IPS DF 6.9 (cell line): ENCODE measurements around the gene DIP2C.
"Not testable (repeated sequence)": the region's sequence is repeated elsewhere in the genome, so short reads cannot be mapped to it uniquely, and the experiment has no call there.

Experiments
- DNase-seq: peaks from one replicate; pipeline ENCODE4 v3.0.0-alpha.2; 2013; ENCODE audit warnings: low read depth, low spot score
- H3K27ac ChIP-seq: one replicate; pipeline ENCODE4 v1.5.1; 2013; ENCODE audit warnings: low read length, control low read depth
- H3K27me3 ChIP-seq: 2 replicates; pipeline ENCODE4 v1.6.1; 2013; ENCODE audit warnings: mild to moderate bottlenecking, low read length; ENCODE audit not compliant: control insufficient read depth, insufficient read depth
- H3K36me3 ChIP-seq: 2 replicates; pipeline ENCODE4 v1.6.1; 2013; ENCODE audit warnings: low read length; ENCODE audit not compliant: control insufficient read depth, insufficient read depth
- H3K4me1 ChIP-seq: 2 replicates; pipeline ENCODE4 v1.6.1; 2013; ENCODE audit warnings: low read length; ENCODE audit not compliant: control insufficient read depth, insufficient read depth
- H3K4me3 ChIP-seq: 2 replicates; pipeline ENCODE4 v1.5.1; 2013; ENCODE audit warnings: mild to moderate bottlenecking, low read length
- H3K9me3 ChIP-seq: 2 replicates; pipeline ENCODE4 v1.6.1; 2013; ENCODE audit warnings: low read length, inconsistent platforms; ENCODE audit not compliant: control insufficient read depth, insufficient read depth
- WGBS: extraction: QIAGEN DNeasy Blood & Tissue Kit; methylation state at CpG from one replicate; pipeline ENCODE4 v1.1.7; 2013; ENCODE audit warnings: mixed read lengths, missing lambda C conversion rate; ENCODE audit not compliant: insufficient read length, insufficient coverage; 5-methylcytosine and 5-hydroxymethylcytosine counted together

The DIP2C gene

DNA sequence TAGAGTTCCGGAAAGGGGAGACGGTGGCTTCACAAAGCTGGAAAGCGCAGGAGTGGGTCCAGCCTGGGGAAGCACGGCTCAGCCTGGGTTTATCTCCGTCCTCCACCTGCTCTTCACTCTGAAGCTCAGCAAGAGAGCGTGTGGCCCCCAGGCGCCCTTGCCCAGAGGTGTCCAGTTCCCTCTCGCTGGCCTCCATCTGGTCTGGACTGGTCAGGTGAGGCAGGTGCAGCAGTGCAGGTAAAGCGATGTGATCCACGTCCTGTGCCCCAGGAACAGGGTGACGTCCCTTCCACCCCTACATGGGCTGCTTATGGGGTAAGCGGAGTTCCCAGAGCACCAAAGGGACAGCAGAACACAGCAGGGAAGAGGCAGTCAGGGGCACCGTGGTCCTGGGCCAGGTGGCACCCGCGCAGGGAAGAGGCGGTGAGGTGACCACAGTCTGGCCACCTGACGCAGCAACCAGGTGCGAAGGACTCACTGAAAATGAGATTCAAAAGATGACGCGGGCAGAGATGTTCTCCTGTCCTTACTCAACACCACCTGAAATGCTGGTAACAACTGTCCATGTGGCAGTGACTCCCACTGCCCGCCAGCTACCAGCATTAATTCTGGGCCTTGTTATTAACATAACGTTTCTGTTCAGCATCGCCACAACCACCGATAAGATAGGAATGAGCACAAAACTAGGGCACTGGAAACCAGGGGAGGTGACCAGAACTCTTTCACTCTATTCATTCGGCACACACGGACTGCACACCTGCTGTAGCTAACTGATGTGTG is 33.0 kb upstream of the DIP2C start:
- no CpG with 5 or more reads among the region's 26 CpGs for WGBS
- no peak for DNase-seq
- Histone ChIP-seq H3K36me3 (no peaks in the 10 kb centered on the region), H3K9me3 (no peaks in the 10 kb centered on the region), H3K4me1 (no peaks in the 10 kb centered on the region), H3K4me3 (no peak overlapping the region), H3K27ac (no peak overlapping the region), H3K27me3 (no peaks in the 10 kb centered on the region)

DNA sequence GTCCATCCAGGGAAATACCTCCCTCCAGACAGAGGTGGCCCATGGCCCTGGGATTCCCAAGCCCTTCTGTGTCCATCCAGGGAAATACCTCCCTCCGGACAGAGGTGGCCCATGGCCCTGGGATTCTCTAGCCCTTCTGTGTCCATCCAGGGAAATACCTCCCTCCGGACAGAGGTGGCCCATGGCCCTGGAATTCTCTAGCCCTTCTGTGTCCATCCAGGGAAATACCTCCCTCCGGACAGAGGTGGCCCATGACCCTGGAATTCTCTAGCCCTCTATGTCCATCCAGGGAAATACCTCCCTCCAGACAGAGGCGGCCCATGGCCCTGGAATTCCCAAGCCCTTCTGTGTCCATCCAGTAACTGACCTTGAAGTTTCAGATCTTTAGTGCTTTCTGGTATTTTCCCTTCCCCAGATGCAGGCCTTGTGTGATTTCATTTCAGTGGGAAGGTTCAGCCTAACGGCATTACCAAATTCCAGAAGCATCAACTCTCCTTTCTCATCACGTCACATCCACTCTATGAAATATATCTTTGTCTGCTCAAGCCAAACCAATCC is 28.8 kb upstream of the DIP2C start:
- no peak for DNase-seq
- no peaks in the 10 kb centered on the region for H3K9me3 ChIP-seq
- H3K36me3 ChIP-seq, result no peaks in the 10 kb centered on the region
- H3K27ac ChIP-seq, result no peak overlapping the region
- H3K4me1 ChIP-seq, result no peaks in the 10 kb centered on the region
- no peaks in the 10 kb centered on the region for H3K27me3 ChIP-seq
- no peak overlapping the region for H3K4me3 ChIP-seq
- no CpG with 5 or more reads among the region's 6 CpGs for WGBS

DNA sequence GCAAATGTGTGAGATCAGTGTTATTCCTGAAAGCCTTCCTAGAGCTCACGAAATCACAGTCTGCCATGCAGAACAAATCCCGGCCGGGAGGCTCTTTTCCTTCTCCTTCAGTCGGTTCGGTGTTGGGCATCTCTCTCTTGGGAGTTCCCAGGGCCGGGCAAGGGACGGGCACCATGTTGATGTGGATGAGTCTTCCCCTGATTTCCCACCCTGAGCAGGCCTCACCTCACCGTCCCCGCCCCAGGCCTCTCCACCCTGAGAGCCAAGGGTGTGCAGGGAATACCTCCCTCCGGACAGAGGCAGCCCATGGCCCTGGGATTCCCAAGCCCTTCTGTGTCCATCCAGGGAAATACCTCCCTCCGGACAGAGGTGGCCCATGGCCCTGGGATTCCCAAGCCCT is 28.0 kb upstream of the DIP2C start:
- no peak for DNase-seq
- Histone ChIP-seq H3K36me3 (no peaks in the 10 kb centered on the region), H3K4me1 (no peaks in the 10 kb centered on the region), H3K4me3 (no peak overlapping the region), H3K27ac (no peak overlapping the region), H3K27me3 (no peaks in the 10 kb centered on the region), H3K9me3 (no peaks in the 10 kb centered on the region)
- no CpG with 5 or more reads among the region's 11 CpGs for WGBS

DNA sequence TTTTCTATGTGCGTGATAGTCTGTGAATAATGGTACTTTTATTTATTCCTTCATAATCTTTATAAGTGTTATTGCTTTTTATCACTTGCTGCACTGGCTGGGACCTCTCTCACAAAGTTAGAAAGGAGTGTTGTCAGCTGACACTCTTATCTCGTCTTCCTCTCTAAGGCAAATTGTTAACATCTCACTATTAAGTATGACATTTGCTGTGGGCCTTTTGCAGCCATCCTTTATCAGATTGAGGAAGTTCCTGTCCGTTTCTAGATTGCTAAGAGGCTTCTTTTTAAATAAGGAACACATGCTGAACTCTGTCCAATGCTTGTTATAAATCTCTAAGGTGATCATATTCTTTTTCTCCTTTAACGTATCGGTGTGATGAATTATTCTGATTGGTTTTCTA is 27.4 kb upstream of the DIP2C start:
- Histone ChIP-seq H3K4me3 (no peak overlapping the region), H3K27ac (no peak overlapping the region), H3K9me3 (no peaks in the 10 kb centered on the region), H3K27me3 (no peaks in the 10 kb centered on the region), H3K4me1 (no peaks in the 10 kb centered on the region), H3K36me3 (no peaks in the 10 kb centered on the region)
- no CpG with 5 or more reads among the region's 5 CpGs for WGBS
- no peak for DNase-seq

DNA sequence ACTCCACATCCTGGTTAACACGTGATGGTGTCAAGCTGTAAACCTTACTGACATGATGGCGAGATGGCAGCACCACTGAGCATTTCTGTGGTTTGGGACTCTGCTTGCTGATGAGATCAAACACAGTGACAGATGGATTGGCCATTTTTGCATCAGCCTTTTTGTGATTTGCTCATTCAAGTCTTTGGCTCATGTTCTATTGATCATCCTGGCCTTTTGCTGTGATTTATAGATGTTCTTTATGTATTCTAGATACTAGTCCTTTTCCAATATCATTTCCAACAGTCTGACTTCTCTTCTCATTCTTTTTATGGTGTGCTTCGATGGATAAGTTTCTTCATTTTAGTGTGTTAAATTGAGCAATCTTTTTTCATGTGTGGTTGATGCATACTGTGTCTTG is 24.7 kb upstream of the DIP2C start:
- no peak for DNase-seq
- Histone ChIP-seq H3K36me3 (no peaks in the 10 kb centered on the region), H3K4me1 (no peaks in the 10 kb centered on the region), H3K4me3 (no peak overlapping the region), H3K27ac (no peak overlapping the region), H3K9me3 (no peaks in the 10 kb centered on the region), H3K27me3 (no peaks in the 10 kb centered on the region)
- no CpG with 5 or more reads among the region's 3 CpGs for WGBS

DNA sequence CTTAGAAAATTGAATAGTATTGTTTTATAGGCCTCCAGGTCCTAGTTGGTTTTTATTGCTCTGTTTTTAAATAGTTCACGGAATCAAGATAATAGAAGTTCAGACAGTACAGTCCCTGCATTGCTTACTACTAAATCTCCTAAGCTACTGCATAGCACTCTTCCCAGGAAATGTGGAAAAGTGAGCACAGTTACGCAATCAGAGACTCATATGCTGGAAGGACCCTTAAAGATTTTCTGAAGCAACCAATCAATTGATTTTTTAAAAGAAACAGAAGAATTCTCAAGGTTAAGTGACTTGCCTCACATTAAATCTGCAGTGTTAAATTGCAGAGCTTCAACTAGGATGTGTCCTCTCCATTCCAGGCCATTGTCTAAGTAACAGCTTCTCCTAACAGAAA is 23.1 kb upstream of the DIP2C start:
- no peaks in the 10 kb centered on the region for H3K9me3 ChIP-seq
- no CpG with 5 or more reads among the region's 2 CpGs for WGBS
- H3K27ac ChIP-seq, result no peak overlapping the region
- no peaks in the 10 kb centered on the region for H3K36me3 ChIP-seq
- no peak for DNase-seq
- H3K27me3 ChIP-seq, result no peaks in the 10 kb centered on the region
- H3K4me1 ChIP-seq, result no peaks in the 10 kb centered on the region
- H3K4me3 ChIP-seq, result no peak overlapping the region

DNA sequence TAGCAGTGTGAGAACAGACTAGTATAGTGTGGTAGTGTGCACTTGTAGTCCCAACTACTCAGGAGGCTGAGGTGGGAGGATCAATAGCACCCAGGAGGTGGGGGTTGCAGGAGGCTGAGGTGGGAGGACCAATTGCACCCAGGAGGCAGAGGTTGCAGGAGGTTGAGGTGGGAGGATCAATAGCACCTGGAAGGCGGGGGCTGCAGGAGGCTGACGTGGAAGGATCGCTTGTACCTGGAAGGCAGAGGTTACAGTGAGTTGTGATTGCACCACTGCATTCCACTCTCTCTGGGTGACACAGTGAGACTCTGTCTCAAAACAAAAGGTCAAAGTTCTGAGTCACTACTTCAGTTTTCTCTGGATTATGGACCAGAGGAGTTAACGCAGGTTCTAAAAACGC is 22.6 kb upstream of the DIP2C start:
- Histone ChIP-seq H3K4me1 (no peaks in the 10 kb centered on the region), H3K9me3 (no peaks in the 10 kb centered on the region), H3K4me3 (no peak overlapping the region), H3K36me3 (no peaks in the 10 kb centered on the region), H3K27me3 (no peaks in the 10 kb centered on the region), H3K27ac (no peak overlapping the region)
- no CpG with 5 or more reads among the region's 5 CpGs for WGBS
- no peak for DNase-seq

DNA sequence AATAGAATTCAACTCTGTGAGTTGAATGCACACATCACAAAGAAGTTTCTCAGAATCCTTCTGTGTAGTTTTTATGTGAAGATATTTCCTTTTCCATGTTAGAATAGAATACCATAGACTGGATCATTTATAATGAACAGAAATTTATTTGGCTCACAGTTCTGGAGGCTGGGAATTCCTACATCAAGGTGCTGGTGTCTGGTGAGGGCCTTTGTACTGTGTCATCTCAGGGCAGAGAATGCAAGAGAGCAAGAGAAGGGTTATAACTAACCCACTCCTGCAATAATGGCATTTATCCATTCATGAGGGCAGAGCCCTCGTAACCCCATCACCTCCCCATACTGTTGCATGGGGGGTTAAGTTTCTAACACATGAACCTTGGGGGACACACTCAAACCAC is 18.4 kb upstream of the DIP2C start:
- DNase-seq, result no peak
- WGBS, result no CpG with 5 or more reads among the region's 1 CpG
- H3K4me3 ChIP-seq, result no peak overlapping the region

DNA sequence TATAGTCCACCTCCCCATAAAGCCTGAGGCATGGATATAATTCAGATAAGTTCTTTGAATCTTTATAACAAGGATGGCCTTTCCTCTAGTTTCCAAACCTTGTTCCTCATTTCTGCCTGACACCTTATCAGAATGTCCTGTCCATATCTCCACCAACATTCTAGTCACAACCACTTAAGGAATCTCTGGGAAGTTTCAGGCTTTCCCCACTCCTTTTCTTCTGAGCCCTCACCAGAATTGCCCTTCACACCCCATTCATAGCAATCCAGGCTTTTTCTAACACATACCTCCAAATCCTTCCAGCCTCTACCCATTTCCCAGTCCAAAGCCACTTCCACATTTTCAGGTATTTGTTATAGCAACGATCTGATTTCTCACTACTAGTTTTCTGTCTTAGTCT is 18.0 kb upstream of the DIP2C start:
- H3K27me3 ChIP-seq, result no peaks in the 10 kb centered on the region
- DNase-seq, result no peak
- H3K9me3 ChIP-seq, result no peaks in the 10 kb centered on the region
- no peaks in the 10 kb centered on the region for H3K36me3 ChIP-seq
- H3K4me3 ChIP-seq, result no peak overlapping the region
- no CpG with 5 or more reads among the region's 1 CpG for WGBS
- no peaks in the 10 kb centered on the region for H3K4me1 ChIP-seq
- H3K27ac ChIP-seq, result no peak overlapping the region

More for the DNA sequence above, 18.4 kb upstream of the DIP2C start:
- H3K9me3 ChIP-seq, result no peaks in the 10 kb centered on the region
- H3K27ac ChIP-seq, result no peak overlapping the region
- H3K27me3 ChIP-seq, result no peaks in the 10 kb centered on the region
- no peaks in the 10 kb centered on the region for H3K36me3 ChIP-seq
- H3K4me1 ChIP-seq, result no peaks in the 10 kb centered on the region

DNA sequence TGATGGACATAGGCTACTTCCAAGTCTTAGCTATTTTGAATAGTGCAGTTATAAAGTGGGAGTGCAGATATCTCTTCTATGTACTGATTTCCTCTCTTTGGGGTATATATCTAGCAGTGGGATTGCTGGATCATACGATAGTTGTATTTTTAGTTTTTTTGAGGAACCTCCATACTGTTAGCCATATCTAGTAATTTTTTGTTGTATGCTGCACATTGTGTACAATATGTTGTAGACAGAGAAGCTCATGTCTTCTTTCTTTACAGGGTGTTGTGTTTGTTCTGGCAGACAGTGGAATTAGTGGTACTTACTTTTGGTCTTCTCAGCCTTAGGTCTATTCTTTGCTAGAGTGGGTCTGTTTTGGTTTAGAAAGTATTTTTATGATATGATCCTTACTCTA is 13.7 kb upstream of the DIP2C start:
- no CpG with 5 or more reads among the region's 1 CpG for whole genome bisulfite sequencing
- no peak overlapping the region for H3K27ac ChIP-seq
- no peaks in the 10 kb centered on the region for H3K36me3 ChIP-seq
- H3K4me3 ChIP-seq, result no peak overlapping the region
- DNase-seq, result no peak
- H3K27me3 ChIP-seq, result no peaks in the 10 kb centered on the region
- no peaks in the 10 kb centered on the region for H3K9me3 ChIP-seq
- H3K4me1 ChIP-seq, result no peaks in the 10 kb centered on the region

DNA sequence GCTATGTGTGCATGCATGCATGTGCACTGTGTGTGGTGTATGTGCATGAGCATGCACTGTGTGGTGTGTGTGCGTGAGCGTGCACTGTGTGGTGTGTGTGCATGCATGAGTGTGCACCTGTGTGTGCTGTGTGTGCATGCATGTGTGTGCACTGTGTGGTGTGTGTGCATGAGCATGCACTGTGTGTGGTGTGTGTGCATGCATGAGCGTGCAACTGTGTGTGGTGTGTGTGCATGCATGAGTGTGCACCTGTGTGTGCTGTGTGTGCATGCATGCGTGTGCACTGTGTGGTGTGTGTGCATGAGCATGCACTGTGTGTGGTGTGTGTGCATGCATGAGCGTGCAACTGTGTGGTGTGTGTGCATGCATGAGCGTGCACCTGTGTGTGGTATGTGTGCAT is 10.7 kb upstream of the DIP2C start:
- DNase-seq, H3K4me3 ChIP-seq, H3K36me3 ChIP-seq, H3K27me3 ChIP-seq, H3K9me3 ChIP-seq, H3K4me1 ChIP-seq, H3K27ac ChIP-seq: not testable (repeated sequence)
- WGBS, result no CpG with 5 or more reads among the region's 6 CpGs
